Stimulated activated CD4-positive, alpha-beta T cell treated with anti-CD3 and anti-CD28 coated beads, Interleukin-4, amount 100 ng/mL, for 4 hours (primary cell): ENCODE results near the gene RCN1.
"Not testable (repeated sequence)": the region's sequence is repeated elsewhere in the genome, so short reads cannot be mapped to it uniquely, and the experiment has no call there.

ENCODE experiments used
- DNase-seq, 2 experiments: peaks; one replicate each; pipeline ENCODE4 v3.0.0-alpha.2; 2020

Gene RCN1

DNA sequence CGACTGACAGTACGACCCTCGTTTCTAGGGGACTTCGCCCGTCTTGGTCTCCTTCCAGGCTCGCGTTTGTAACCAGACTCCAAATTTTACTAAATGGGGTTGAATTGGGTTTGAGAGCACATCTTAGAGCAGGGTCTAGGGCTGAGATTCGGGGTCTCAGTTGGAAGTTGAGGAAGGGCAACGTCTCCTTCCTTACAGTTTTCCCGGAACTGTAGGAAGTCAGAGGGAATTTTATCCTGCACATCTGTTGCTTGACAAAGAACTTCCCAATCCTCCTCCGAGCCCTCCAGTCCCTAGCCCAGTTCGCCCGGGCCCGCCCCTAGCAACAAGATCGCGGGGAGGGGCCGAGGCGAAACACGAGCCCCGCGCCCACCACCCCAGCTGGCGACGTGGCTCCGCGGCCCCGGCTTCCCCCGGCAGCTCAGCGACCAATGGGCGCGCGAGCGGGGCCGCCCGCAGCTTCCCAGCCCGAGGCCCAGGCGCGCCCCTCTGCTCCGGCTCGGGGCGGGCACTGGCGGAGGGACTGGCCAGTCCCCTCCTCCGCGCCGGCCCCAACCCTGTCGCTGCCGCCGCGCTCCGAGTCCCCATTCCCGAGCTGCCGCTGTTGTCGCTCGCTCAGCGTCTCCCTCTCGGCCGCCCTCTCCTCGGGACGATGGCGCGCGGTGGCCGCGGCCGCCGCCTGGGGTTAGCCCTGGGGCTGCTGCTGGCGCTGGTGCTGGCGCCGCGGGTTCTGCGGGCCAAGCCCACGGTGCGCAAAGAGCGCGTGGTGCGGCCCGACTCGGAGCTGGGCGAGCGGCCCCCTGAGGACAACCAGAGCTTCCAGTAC lies at the start of gene RCN1:
Gene RCN1, plus strand, starts transcription at position 530 of the 826 bp plus-strand sequence. Its CDS starts 123 bp downstream, at position 653.
- peak; percentile 53 to 54 for DNase-seq

DNA sequence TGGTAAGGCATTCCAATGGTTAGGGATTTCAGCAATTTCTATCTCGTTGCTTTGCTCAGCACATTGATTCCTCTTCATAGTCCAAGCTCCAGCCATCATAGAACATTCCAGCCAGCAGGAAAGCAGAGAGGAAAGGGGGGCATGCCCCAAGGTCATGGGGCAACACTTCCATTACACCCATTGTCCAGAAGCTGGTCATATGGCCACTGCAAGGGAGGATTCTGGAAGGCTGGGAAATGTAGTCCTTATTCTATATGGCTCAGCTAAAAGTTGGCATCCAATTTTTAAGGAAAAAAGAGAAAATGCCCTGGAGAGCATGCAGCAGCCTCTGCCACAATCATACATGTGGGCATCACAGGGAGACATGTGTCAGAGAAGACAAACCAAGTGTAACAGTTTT lies 47.1 kb upstream of the RCN1 start:
- DNase-seq = no peak

DNA sequence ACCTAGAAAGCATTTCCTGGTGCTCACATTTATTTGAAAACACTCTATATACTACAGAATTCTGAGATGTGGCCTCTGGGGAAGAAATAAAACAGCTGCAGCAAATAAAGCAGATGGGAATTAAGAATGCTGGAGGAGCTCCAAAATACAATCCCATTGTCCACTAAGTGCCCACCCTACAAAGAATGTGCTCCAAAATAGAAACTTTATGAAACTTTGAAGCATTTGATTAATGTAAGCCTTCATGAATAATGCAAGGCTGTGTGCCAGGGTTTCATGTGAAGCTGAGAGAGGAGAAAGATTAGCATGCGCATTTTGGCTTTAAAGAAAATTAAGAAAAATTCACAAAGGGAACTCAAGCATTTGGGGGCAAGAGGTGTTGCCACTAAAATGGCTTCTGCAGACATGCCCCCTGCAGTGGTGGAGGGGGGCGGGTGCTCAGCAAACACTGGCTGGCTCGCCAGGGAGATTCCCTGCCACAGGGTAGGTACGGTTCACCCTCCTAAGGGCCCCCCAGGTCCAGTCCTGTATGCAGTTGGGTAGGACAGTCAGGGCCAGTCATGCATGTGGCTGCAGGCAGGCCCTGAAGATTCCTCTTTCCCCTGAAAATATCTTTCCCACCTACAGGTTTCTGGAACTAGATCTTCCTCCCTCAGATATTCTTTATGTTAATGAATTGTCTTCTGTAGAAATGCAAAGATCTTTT lies 46.6 kb upstream of the RCN1 start:
- no peak for DNase-seq

DNA sequence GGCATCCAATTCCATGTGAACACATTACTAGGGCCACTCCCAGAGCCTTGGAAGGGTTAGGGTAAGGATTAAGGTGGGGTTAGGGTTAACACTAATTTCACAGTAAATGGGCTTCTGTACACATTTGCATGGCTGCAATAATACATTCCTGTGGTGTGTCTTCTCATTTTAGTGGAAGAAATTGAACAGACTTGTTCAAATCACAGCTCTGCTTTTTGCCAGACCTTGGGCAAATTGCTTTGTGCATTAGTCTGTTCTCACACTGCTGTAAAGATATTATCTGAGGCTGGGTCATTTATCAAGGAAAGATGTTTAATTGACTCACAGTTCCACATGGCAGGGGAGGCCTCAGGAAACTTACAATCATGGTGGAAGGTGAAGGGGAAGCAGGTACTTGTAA lies 45.4 kb upstream of the RCN1 start:
- no peak for DNase-seq

DNA sequence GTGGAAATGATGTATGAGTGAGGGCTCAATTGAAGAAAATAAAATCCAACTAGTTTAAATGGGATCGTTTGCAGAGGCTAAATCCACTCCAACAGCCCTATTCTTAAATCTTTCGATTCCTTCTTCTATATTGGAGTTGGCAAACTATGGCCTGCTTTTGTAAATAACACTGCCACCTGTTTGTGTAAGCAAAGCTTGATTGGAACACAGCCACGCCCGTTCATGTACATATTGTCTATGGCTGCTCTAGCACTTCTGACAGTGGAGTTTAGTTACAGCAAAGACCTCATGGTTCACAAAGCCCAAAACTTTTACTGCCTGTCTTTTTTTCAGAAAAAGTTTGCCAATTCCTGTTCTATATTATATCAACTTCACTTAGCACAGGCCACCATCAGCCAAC lies 40.6 kb upstream of the RCN1 start:
- DNase-seq = no peak

DNA sequence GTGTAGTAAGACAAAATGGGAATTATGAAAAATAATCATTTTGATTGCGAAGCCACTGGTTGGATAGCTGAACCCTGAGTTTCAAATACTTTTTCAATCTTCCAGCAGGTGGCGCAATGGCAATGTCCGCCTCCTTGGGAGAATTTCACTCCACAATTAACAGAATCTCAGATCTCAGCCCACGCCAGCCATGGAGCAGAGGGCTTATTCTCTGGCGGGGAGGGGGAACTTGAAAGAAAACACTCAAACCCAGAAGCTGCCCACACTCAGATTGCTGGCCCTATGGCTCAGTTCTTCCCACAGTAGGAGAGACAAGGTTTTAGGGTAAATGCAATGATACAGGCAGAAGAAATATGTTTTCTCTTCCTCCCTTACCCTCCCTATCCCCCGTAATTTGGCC lies 38.7 kb upstream of the RCN1 start:
- DNase-seq = peak; percentile 32 to 34

DNA sequence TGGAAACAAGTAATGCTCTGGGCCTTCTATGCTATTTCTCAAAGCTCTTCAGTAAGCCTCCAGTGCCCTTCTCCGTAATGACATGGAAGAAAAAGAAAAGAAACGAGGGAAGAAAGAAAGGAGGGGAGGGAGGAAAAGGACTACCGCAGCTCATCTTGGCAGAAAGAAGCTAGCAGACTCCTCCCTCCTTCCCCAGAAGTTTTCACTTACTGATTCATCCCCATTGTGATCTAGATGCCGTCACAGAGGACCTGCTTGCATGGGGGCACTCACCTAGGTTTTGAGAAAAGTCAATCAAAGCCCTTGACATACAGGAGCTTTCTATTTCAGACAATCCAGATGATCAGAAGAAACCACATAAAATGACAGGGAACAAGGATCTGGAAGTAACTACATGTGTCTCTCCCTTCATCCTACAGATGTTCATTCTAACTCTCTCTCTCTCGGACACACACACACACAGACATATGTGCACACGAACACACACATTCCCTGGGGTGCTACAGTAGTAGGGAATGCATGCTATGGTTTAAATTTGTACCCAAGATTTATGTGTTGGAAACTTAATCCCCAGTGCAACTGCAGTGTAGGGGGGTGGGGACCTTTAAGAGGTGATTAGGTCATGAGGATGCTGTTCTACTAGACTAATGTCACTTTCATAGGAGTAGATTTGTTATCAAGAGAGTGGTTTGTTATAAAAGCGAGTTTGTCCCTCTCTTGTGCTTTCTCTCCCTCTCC lies 37.6 kb upstream of the RCN1 start:
- DNase-seq = no peak

DNA sequence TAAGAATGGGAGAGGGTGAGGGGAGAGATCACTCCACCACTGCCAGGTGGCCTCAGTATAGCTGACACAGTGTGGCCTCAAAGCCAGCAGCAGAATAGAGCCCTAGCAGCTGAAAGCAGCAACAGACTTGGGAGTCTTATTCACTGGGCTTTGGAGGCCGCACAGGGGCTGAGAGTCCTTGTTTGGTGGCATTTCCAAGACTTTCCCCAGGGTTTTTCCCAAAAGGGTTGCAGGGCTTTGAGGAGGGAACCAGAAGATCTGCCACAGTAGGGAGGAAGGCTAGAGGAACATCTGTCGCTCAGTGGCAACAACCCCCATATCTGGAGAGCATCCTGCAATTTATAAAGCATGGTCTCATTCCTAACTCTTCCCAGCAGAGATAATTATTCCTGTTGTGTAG lies 35.0 kb upstream of the RCN1 start:
- DNase-seq = no peak

DNA sequence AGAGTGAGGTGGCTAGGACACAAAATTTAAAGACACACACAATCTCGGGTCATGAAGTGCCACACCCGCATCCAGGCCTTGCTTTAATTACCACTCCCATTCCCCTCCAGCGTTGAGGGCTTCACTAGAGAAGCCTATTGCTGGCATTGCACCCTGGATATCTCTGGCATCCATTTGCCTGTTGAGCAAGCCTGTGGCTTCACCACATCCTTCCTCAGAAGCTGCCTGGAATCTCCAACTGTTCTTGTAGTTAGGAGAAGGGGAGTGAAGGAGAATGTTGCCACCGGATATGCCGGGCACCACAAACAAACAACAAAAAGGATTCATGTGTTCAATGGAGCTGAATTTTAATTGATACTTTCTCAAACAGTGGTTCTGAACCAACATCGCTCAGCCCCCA lies 34.4 kb upstream of the RCN1 start:
- DNase-seq = no peak

DNA sequence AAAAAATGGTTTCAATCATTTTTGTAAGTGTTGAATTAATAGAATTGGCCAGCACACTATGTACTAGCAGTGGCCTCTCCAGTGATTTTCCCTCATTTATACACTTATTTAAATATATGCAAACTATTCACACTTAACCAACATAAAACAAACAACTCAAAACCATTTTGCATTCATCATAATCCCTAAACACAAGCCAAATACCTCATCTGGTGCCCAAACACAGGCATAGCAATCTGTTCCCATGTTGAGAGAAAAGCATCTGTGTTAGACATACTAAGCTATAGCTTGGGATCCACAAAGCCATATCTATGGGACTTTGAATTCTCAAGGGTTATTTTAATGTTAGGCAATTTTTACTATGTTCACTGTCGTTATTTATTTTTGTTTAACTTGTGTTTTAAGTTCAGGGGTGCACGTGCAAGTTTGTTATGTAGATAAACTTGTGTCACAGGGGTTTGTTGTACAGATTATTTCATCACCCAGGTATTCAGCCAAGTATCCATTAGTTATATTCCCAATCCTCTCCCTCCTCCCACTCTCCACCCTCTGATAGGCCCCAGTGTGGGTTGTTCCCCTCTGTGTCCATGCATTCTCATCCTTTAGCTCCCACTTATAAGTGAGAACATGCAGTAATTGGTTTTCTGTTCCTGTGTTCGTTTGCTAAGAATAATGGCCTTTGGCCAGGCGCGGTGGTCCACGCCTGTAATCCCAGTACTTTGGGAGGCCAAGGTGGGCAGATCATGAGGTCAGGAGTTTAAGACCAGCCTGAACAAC lies 31.0 kb upstream of the RCN1 start:
- DNase-seq = no peak

DNA sequence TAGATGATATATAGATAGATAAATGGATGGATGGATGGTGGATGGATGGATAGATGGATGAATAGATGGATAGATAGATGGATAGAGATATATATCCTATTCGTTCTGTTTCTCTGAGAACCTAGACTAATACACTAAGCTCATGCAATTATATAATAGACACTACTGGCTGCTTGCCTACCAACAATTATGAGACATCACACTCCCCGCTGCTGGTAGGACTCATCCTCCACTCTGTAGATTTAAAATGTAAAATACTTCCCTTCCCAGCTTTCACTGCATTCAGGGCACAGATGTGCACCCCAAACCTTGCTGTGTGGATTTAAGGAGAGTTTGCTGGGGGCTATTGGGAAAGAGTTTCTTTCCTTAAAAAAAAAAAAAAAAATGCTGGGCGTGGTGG lies 28.3 kb upstream of the RCN1 start:
- DNase-seq = no peak

DNA sequence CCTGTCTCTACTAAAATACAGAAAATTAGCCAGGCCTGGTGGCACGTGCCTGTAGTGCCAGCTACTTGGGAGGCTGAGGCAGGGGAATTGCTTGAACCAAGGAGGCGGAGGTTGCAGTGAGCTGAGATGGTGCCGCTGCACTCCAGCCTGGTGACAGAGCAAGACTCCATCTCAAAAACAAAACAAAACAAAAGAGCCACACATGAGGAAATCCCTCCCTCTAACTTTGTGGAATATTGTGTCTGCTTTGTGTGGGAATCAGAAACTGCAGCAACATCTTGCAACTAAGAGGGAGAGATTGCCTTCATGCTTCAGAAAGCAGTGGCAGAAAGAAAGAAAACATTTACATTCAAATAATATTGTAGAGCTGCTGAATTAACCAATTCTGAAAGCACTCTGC lies 27.8 kb upstream of the RCN1 start:
- DNase-seq = not testable (repeated sequence)

DNA sequence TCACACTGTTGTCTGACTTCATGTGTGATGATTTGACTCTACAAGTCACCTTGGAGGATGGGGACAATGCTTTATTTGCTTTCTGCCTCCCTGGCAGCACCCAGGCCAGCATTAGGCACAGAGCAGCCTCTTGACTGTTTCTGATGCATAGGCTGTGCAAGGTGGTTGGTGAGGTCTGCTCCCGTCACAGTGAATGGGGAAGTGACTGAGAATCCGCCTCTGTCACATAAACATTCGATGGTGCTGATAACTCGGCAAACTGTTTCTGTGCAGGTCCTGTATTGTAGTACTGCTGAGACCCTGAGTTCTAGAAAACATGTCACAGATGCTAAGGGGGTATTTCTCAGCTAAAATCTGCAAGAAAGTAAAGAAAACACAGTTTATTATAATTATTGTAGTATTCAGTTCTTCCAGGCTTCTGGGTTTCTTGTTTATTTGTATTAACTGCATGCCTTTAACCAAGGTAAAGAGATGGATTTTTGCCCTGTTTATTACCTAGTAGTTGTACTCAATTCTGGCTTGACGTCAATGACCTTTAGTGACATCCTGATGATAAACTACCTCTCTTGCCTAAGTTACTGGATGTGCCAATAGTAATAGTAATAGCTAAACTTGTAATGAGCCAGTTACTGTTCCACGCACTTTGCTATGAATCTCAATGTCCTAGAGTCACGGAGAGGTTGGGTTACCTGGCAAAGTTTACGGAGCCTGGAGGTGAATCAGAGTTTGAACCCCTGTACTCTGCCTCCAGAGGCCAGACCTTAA lies 24.8 kb upstream of the RCN1 start:
- DNase-seq = no peak

DNA sequence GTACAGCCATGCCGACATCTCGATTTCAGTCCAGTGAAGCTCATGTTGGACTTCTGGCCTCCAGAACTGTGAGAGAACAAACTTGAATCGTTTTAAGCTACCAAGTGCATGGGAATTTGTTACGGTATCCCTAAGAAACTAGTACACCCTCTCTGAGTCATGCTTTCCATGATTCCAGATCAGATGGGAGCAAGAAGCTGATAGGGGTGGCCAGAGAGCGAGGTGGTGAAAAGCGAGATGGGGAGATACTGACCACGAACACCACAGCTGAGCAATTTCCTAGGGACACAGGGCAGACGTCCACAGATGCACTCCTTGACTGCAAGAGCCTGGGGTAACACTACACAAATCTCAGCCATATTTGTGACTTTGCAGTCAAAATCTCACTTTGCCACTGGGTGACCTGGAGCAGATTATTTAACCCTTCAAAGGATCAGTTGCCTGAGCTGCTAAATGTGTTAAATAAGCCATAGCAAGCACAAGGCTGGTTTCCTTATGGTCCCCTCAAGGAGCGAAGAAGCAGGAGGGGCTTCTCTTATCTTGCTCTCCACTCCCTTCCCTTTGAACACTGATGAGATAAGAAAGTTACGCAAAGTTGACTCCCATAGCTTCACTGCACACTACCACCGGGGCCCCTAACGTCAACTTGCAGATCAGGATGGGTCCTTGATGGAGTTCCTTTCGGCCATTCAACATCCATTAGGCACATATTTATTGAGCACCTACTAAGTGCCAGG lies 22.6 kb upstream of the RCN1 start:
- no peak for DNase-seq

DNA sequence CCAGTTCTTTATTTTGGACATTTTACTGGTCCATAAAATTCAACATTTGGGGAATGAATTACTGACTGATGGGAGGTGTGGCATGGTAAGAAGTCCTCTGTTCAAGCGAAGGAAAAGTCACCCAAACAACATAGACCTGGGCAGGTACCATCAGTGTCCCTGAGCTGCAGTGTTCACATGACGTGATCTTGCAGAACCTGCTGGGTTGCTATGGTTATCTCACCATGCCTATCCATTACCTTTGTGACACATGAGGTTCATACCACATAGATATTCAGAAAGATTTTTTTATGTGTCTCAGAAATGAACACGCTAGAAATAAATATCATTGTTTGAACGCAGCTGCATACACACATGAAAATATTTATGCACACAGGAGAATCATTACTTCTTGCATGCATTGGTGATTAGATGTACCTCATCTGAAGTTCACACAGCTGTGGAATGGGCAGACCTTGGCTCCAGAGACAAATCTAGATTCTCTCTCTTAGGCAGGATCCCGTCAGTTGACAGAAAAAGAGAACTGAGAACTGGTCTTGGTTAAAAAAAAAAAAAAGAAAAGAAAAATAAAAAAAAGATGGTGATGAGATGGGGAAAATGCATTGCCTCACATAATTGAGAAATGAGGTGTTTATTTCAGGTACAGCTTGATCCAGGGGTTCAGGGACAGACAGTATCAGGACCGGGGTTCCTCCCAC lies 21.4 kb upstream of the RCN1 start:
- DNase-seq = no peak

DNA sequence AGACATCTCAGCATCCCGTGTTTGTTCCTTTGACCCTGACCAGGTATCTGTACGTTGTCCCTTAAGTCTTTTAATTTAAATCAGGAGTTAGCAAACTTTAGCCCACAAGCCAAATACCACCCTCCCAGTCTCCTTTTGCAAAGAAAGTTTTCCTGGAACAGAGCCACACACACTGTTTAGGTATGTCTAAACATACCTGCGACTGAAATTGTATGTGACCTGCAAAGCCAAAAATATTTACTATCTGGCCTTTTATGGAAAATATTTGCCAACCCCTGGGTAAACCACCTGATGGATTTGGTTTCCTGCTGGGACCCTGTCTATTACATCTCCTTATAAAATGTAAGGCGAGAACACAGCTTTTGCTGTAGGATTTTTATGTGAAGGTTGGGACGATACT lies 20.2 kb upstream of the RCN1 start:
- no peak for DNase-seq

DNA sequence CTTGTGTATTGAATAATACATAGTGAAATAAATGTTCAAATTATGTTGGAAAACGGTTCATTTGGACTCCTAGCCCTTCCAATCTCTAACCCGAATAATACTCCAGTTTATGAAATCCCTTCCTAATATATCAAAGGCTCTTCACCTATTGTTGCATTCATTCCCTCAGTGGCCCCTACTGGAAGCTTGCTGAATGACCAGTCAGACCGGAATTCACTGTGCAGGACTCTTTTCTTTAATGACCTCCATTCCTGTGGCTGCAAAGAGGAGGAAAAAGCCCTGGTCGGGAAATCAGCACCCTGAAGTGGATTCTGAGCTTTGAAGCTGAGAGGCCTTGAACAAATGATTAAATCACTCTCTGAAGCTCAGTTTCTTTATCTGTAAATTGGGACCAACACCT lies 19.1 kb upstream of the RCN1 start:
- DNase-seq = no peak

DNA sequence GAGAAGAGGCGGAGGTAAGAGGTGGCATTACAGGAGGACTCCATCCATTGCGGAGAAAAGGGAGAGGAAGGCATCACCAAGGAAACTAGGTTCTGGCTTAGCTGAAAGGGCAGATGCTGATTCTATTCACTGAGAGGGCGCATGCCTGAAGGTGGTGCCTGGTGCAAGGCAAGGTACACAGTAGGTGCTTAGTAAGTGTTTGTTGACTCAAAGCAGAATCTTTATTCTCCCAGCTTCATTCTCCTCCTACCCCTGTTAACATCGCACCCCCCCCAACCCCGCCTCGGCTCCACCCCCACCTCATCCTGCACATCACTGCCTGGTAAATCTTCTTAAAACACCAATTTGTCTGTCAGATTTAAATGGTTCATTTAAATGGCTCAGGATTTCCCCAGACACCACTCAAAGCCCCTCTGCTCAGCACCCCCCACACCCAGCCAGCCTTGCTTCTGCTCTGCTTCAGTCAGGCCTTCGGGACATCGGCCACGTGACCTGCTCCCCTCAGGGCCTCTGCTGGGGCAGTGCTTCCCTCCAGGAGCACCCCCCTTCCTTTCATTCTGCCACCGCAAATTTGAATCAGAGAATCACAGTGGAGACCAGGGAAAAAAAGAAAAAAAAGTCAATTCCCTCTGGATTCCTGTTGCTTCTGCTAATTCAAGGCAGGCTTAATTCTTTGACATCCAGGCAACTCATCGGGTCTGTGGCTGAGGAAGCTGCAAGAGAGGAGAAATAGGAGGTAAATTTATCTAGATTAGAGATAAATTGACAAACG lies 17.8 kb upstream of the RCN1 start:
- DNase-seq = no peak

DNA sequence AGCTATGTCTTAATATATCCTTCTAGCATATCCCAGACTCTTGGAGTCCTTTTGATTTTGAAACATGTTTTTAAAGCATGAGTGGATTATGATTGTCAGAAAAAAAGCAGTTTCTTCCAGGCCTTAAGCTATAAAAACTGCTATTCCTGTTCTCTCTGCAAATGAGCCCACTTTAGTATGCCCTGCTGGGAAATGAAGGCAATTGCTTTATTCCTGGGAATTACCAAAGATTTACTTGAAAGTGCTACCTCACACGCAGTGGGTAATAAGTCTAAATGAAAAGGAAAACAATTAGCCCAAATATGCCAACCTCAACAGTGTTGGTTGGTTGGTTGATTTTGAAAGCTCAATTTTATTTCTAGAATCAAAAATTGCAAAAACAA lies 17.2 kb upstream of the RCN1 start:
- DNase-seq = no peak

DNA sequence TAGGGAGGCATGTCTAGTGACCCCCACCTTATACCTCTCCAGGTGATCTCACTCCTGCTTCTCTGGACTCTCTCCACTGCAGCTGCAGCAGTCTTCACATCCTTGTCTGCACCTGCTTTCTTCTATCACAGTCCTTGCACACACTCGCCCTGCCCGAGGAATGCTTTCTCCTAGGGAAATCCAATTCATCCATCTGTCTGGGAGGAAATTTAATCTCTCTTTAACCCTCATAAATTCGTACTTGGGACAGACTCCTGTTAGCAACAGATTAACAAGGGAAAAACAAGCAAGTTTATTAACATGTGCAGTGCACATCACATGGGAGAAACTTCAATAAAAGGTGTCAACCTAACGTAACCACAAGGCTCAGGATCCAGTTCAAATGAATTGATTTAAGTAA lies 11.3 kb upstream of the RCN1 start:
- no peak for DNase-seq
